Measurements from ENCODE around the gene FUOM.

Gene FUOM, protein sequence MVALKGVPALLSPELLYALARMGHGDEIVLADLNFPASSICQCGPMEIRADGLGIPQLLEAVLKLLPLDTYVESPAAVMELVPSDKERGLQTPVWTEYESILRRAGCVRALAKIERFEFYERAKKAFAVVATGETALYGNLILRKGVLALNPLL

DNA sequence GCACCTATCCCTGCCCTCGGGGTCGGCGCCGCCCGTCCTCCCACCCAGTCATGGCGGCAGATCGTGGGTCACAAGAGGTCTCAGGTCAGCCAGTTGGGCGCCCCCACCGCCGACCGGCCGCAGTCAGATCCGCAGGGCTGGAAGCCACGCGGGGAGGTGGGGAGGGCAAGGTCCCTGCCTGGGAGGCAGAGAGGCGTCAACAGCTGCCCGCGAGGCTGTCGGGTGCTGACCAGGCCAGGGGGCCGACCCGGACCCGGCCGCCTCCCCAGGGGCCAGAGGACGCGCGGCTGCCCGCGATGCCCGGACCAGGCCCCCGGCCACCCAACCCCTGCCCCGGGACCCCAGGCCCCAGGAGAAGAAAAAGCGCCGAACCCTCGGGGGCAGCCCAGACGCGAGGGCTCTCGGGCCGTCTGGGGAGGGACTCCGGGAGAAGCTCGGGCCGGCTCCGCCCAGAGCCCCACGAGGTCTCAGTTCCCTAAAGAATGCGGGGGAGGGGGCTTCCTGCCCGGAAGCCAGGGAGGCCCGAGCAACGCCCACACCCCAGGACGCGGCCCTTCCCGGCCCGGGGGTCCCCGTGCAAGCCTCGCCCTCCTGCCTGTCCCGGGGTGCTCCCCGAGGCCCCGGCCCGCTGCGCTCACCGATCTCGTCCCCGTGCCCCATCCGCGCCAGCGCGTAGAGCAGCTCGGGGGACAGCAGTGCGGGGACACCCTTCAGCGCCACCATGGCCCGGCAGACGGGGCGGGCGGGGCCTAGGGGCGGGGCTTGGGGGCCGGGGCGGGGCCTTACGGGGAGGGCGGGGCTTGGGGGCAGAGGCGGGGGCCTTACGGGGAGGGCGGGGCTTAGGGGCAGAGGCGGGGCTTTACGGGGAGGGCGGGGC, at the start of gene FUOM:
Gene FUOM (minus strand): TSS at position 735 of the 877 bp plus-strand sequence. CDS start 12 bp downstream, at position 723.
- DNase-seq, result peak; percentile 70

DNA sequence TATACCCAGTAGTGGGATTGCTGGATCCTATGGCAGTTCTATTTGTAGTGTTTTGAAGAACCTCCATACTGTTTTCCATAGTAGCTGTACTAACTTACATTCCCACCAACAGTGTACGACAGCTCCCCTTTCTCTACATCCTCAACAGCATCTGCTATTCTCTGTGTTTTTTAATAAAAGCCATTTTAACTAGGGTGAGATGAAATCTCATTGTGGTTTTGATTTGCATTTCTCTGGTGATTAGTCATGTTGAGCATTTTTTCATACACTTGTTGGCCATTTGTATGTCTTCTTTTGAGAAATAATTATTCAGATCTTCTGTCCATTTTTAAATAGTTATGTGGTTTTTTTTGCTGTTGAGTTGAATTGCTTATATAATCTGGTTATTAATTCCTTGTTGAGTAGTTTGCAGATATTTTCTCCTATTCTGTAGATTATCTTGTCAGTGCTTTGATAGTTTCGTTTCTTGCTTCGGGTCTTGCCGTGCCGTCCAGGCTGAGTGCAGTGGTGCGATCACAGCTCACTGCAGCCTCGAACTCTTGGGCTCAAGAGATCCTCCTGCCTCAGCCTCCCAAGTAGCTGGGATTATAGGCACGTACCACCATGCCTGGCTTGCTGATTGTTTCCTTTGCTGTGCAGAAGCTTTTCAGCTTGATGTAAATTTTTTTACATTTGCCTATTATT, 48.2 kb upstream of the FUOM start:
- no peak for DNase-seq

DNA sequence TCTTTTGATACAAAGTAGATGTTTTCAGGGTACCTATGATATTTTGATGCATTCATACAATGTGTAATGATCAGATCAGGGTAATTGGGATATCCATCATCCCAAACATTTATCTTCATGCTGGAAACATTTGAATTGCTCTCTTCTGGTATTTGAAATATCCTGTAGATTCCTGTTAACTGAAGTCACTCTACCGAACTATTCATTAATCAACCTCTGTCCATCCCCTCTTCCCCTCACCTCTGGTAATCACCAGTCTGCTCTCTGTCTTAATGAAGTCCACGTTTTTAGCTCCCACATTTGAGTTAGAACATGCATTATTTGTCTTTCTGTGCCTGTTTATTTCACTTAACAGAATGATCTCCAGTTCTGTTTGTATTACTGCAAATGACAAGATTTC, 47.5 kb upstream of the FUOM start:
- no peak for DNase-seq

DNA sequence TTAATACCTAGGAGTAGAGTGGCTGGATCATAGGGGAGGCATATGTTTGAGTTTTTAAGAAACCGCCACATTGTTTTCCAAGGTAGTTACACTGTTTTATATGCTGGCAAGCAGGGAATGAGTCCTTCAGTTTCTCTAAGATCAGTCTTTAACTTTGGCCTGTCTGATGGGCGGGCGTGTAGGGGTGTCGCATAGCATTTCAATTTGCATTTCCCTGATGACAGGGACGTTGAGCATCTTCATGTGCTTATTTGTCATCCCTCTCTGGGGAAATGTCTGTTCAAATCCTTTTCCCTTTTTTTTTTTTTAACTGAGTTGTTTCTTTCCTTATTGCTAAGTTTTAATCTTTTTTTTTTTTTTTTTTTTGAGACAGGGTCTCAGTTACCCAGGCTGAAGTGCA, 46.0 kb upstream of the FUOM start:
- DNase-seq, result no peak

DNA sequence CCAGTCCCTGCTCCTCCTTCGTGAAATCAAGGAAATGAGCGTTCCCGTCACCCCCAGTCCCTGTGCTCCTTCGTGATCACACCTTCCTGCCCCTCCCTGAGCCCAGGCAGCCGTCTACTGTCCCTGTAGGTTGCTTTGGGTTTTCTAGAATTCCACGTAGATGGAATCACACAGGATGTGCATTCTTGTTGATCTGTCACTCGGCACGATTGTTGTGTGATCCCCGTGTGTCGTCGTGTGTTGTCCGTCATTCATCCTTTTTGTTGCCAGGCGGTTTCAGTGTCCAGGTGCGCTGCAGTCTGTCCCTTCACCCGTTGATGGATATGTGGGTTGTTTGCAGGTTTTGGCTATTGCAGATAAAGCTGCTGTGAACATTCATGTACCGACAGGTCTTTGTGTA, 45.5 kb upstream of the FUOM start:
- no peak for DNase-seq

DNA sequence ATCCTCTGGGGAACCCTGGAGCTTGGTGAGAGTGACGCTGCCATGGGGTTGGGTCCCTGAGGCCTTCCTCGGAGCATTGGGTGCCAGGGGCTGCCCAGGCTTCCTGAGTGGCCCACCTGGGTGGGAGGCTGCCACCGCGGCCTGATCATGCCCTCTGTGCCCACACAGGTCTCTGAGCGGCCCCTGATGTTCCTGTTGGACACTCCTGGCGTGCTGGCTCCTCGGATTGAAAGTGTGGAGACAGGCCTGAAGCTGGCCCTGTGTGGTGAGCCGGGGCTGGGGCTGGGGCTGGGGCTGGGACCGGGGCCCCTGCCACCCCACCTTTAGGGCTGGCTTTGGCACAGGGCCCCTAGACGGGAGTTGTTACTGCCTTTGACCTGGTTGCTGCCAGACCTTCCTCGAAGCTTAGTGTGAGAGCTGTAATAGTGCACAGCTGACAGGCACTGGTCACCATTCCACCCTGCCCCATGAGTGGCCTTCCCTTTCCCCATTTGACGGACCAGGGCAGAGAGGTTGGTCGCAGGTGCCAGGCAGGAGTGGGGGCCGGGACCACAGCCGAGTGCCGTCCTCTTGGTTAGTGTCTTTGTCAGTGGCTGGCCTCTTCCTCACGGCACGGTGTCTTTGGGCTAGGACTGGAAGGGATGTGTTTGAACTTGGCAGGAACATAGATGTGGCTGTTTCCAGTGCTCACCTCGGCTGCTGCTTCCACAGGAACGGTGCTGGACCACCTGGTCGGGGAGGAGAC, 44.3 kb upstream of the FUOM start:
- no peak for DNase-seq

DNA sequence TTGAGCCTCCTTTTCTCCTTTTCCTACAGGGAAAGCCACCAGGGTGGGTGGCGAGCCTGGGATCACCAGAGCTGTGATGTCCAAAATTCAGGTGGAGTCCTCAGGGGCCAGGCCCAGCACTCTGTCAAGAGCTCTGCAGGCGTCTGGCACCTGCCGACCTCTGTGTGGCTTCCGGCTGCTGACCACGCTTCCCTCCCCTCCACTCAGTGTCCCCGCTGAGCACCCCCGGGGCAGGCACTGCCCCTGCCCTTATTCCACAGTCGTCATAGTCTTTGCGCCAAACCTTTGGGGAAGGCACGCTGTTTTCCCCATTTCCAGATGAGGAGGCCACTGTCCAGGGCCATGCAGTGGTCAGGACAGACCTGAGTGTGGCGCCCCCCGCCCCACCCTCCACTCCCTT, 43.7 kb upstream of the FUOM start:
- no peak for DNase-seq

DNA sequence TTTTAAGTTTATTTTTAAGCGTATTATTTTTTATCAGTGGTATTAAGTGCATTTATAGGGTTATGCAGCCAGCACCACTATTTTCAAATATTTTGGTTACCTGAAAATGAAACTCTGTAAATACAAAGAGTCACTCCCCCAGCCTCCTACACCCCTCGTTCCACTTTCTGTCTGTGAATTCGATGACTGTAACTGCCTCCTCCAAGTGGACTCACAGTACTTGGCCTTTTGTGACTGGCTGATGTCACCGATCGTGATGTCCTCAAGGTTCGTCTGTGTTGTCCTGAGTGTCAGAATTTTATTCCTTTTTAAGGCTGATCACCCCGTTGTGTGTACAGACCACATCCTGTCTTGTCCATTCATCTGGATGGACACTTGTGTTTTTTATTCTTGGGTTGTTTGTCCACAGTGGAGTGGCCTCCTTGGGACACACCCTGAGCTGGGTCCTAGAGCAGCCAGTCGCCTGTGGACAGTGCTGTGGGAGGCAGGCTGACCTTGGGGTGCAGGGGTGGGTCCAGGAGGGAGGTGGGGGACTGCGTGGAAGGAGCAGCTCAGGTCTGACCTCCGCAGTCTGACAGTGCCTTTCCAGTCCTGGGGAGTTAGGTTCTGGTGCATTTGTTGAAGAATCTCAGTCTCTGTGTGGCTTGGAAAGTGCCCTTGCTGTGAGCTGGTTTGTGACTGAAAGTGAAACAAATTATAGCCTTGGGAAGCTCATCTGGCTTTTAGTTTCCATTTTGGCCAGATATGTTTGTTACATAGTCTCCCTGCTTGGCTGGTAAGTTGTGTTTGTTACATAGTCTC, 43.0 kb upstream of the FUOM start:
- no peak for DNase-seq

DNA sequence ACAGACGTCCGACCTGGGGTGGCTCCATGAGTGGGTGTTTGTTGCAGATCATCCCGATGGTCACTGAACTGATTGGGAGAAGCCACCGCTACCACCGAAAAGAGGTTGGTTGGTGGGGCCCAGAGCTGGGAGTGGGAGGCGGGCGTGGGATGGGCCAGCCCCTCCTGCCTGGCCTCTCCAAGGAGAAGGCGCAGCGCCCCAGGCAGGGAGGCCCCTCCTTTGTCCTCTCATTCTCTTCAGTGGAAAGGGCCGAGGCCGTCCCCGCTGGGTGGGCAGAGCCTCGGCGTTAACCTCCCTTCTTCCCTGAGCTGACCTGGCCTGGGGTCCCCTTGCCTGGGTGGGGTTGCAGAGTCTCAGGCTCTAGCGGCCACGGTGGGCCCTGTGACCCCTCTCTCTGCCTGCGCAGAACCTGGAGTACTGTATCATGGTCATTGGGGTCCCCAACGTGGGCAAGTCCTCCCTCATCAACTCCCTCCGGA, 41.3 kb upstream of the FUOM start:
- DNase-seq, result no peak

DNA sequence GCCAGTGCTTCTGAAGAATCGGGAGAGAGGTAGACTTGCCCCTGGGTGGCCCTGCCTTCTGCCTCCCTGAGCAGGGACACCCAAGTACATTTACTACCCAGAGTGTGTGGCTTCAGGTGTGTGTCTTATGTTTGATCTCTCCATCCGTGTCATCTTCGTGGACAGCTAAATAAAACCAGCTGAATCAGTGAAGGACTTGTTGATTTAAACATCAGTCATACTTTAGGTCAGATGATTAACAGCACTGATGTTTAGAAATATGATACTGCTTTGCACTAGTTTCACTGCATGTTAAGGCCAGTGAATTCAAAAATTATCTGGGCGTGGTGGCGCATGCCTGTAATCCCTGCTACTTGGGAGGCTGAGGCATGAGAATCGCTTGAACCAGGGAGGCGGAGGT, 40.1 kb upstream of the FUOM start:
- DNase-seq, result no peak

DNA sequence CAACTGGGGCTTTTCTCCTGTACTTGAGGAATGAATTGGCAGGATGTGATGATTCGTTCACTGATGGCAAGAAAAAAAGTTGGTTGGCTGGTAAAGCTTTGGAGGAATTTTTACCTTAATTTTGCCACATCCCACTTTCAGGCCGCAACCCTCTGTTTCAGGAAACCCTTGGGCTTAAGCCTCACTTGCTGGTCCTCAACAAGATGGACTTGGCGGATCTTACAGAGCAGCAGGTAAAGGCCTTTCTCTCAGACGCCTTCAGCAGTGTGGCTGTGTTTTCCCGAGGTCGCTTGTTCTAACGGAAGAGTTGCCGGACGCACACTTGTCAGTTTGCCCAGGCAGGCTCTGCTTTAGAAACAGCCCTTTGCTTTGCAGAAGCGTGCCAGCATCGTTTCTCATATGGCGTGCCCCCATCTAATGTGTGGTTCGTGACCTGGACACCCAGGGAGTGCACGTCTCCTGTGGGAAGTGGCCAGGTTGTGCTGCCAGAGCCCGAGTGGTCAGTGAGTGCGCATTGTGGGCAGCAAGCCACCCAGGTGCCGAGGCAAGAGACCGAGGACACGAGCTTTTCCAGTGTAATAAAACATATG, 38.3 kb upstream of the FUOM start:
- no peak for DNase-seq

DNA sequence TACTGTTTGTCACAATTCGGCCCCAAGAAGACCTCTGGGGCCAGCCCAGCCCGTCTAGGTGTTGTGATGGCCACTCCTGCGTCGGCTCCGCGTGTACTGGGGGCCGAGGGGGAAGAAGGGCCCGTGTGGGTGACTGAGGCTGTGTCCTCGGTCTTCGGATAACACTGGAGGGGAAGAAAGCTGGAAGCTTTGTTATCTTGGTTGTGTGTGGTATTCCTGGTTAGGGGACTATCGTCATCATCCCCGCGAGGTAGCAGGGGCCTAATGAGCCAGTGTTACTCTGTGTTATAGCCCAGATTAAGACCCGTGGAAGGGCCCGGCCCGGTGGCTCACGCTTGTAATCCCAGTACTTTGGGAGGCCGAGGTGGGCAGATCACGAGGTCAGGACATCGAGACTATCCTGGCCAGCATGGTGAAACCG, 37.0 kb upstream of the FUOM start:
- DNase-seq, result no peak

DNA sequence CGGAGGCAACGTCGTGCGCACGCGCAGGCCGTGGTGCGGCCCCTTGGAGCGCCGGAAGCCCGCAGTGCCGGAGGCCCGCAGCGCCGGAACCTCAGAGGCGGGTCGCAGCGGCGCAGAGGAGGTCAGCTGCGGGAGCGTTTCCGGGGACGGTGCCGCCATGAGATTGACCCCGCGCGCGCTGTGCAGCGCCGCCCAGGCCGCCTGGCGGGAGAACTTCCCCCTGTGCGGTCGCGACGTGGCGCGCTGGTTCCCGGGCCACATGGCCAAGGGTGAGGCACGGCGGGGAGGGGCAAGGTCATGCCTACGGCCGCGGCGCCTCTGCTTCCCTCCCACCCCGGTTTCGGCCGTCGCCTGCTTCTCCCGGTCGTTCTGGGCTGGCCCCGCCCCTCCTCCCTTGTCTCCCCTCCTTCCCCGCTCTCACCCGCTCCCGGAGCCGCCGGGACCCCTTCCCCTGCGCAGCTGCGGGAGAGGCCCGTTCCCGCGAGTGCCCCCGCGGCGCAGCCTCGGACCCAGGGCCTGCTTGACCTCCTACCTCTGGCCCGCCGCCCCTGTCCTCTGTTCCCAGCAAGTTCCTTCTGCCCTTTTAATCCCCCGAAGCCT, 36.3 kb upstream of the FUOM start, which contains the start of gene MTG1:
Gene MTG1 (plus strand): TSS at position 94 of the 600 bp plus-strand sequence. CDS start 64 bp downstream, at position 158.
- peak; percentile 96 for DNase-seq

DNA sequence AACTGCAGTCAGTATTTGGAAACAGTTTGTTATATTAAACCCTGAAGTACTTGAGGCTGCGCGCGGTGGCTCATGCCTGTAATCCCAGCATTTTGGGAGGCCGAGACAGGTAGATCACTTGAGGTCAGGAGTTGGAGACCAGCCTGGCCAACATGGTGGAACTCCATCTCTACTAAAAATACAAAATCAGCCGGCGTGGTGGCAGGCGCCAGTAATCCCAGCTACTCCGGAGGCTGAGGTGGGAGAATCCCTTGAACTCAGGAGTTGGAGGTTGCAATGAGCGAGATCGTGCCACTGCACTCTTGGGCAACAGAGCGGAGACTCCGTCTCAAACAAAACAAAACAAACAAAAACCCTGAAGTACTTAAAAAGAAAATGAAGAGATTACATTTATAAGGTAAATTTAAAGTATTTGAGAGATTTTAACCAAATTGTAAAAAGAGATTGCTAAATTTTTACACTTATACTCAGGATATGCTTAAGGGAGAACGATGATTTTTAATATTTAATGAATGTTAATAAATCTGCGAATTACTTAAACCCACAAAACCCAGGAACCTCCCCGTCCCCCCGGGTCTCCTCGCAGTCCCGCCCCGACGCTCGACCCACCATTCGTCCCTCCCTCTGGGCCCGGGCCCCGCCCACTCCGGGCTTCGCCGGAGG, 35.7 kb upstream of the FUOM start:
- no peak for DNase-seq

DNA sequence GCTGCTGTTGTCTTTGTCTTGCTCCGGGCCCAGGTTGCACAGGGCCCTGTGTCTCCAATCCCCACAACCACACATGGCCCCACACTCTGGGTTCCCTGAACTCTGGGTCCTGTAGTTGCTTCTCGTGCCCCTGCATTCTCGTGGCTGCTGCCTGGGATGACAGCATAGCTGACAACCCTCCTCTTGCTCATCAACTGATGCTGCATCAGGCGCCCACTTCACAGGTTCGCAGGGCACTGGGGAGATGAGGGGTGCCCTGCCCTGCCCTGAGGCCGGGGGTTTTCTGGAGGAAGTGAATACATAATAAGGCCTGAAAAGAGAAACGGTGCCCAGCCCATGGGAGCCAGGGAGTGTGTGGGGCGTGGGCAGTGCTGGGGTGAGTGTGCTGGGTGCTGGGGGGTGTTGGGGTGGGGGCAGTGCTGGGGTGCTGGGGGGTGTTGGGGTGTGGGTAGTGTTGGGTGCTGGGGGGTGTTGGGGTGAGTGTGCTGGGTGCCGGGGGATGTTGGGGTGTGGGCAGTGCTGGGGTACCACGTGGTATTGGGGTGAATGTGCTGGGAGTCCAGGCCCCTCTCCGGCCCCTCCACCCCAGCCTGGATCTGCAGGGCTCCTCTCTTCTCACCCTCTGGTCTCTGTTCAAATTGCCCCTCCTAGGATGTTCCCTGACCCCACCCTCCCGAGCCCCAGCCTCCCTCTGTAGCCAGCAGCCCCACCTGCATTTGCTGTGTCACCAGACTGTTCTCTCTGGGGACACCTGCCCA, 34.1 kb upstream of the FUOM start:
- no peak for DNase-seq

DNA sequence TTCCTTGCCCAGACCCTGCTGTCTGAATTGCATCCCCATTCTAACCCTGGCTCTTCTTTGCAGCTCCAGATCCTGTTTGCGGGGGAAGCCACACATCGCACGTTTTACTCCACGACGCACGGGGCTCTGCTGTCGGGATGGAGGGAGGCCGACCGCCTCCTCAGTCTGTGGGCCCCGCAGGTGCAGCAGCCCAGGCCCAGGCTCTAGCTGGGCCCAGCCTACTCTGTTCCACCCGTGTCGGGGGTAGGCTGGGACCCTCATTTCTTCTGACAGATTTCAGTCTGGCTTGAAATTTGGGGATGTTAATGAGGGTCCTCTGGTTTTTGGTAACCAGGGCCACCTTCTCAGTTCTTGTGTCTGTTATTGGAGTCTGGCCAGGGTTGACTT, 33.4 kb upstream of the FUOM start:
- DNase-seq, result no peak

DNA sequence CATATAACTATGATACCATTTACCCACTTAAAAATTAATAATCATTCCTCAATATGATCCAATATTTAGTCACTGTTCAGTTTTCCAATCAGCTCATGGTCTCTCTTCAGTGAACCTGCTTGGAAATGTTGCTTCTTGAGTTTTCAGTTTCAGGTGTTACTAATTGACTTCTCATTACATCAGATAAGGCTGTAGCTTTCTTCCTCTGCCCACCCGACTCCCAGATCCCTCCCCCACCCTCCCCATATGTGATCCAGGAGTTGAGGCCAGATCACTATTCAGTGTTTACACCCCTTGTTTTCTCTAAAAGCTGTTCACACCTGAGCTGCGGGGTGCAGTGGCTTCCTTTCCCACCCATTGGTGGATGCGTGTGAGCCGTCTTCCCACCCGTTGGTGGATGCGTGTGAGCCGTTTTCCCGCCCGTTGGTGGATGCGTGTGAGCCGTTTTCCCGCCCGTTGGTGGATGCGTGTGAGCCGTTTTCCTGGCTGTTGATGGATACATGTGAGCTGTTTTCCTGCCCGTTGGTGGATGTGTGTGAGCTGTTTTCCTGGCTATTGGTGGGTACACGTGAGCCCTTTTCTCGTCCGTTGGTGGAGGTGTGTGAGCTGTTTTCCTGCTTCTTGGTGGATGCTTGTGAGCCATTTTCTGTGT, 32.9 kb upstream of the FUOM start:
- no peak for DNase-seq

DNA sequence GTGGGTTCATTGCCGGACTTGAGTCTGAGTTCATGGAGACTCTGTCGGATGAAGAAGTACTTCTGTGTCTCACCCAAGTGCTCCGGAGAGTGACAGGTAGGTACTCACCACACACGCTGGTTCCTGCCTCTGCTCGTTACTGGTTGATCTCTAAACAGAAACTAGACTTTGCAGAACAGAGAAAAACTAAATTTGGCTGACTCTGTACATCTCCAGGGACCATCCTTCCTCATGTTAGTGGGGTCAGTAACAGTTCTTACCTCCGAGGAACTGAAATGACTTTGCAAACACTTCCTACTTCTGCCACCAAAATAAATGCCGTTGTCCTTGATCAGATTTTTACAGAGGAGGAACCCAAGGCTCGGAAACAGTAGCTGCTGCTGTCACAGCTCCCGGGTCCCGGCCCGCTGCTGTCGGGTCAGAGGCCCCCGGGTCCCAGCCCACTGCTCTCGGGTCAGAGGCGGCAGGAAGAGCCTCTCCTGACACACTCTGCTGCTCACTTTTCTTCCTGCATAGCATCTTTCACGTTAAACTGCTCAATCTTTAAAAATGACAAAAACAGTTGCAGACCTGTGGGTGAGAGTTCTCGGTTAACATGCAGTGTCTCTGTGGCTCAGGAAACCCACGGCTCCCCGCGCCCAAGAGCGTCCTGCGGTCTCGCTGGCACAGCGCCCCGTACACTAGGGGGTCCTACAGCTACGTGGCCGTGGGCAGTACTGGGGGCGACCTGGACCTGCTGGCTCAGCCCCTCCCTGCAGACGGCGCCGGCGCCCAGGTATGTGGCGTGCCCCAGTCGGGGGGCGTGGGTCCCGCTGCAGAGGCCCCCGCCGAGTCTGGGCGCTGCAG, 31.4 kb upstream of the FUOM start:
- peak; percentile 64 for DNase-seq

Measured in CD4-positive, alpha-beta T cell treated with Interleukin-6 for 4 hours (primary cell).